NOMO-1 treated with dmso at 0.1 percent for 144 hours (cell line): ENCODE data around the gene METAP1.
"Not testable (repeated sequence)": the region's sequence is repeated elsewhere in the genome, so short reads cannot be mapped to it uniquely, and the experiment has no call there.

Experiments used
- DNase-seq: peaks from one replicate; lab custom pipeline; 2025; ENCODE audit not compliant: unreplicated experiment; lab: John Stamatoyannopoulos, UW

The METAP1 gene

DNA sequence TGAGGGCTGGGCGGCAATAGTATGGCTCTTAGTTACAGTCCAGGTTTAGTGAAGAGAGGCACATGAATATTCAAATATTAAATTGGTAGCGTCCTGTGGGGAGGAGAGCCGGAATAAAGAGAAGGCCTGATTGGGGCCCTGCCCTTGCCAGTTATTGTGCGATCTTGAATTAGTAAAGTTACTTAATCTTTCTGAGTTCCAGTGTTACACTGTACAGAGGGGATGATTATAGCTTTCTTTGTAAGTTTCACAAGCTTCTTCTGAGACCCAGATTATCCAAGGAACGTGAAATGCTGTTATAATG is 1.2 kb downstream of the METAP1 start:
- no peak for DNase-seq

DNA sequence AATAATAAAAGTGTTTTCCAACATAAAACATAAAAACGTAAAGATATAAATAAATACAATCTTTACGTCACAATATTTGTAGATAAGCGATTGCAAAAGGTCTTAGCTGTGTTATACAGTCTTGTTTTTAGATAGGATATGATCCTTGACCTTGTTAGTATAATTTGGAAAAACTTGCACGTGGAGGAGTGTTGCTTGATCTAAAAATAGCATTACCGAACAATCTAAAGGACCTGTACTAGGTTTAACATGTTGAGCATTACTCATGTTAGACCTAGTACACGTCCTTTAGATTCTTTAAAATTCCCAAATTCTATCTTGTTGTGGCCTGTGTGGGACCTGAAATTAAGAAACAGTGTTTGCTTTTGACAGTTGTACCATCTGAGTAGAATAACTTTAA is 1.6 kb downstream of the METAP1 start:
- no peak for DNase-seq

DNA sequence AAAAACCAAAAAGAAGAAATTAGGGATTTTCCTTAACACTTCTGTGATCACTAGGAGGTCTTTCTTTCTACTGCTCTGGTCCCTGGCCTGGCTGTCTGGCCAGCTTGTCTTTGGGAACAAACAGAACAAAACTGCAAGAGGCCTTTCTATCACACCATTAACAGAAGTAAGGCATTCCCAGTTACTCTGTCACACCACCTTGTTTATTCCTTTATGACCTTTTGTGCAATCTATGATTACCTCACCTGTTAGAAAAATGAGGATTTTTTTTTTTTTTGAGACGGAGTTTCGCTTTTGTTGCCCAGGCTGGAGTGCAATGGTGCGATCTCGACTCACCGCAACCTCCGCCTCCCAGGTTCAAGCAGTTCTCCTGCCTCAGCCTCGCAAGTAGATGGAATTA is 3.0 kb downstream of the METAP1 start:
- no peak for DNase-seq

DNA sequence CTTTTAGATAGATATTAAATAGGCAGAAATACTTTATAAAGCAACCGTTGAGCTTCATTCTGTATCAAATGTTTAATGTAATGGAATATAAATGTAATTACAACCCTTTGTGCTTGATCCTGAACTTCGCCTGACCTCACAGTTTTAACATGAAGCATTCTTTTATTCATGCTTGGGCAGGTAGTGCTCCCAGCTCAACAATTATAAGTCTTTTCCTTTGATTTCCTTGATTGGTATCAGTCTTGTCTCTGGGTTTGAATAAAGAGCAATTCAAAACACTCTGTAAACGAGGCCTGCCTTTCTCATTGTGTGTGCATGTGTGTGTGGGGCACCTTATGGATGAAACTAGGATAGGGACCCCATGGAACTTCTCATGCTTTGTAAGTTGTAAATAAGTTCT is 6.8 kb downstream of the METAP1 start:
- no peak for DNase-seq

DNA sequence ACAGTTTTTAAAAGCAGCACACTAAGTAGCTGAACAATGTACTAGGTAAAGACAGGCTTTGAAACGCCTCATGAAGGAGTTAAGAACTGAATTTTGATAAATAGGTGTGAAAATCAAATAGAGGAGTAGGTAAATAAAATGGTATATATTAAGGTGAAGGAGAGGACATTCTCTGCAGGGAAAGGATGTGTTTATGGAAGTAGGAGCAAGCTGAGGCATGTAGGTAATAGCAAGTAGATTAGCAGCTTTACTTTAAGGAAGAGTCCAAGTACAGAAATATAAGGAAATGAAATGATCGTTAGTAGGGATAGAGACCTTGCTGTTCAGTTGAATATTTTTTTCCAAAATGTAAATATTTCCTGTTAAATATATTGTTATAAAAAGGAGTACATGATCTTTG is 12.5 kb downstream of the METAP1 start:
- no peak for DNase-seq

DNA sequence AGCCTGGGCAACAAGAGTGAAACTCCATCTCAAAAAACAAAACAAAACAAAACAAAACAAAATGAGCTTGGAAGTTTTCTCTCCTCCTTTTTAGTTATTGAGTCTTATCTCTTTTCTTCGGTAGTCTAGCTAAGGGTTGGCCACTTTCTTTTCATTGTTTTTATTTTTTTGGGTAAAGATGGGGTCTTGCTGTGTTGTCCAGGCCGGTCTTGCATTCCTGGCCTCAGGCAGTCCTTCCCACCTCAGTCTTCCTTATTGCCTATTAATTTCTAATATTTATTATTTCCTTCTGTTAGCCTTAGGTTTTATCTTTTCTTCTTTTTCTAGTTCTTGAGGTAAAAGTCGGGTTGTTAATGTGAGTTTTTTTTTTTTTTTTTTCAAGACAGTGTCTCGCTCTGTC is 16.4 kb downstream of the METAP1 start:
- DNase-seq, result no peak

DNA sequence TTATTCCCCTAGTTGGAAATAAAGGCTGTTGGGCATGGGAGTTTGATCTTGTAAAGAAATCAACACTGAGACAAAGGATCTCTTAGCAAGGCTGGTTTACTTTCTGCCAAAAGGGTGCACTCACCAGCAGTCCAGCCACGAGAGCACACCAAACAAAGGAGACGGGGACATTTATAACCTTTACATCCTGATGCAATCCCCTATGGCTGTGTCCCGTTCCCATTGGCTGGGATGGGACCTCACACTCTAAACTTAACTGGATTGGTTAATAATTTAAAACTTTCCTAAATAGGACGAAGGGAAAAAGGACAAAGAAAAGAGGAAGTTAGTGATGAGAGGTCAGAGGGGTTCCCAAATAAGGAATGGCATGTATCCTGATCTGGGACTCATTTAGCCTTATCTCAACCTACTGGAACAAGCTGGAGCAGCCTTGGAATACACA is 17.9 kb downstream of the METAP1 start:
- DNase-seq, result no peak

DNA sequence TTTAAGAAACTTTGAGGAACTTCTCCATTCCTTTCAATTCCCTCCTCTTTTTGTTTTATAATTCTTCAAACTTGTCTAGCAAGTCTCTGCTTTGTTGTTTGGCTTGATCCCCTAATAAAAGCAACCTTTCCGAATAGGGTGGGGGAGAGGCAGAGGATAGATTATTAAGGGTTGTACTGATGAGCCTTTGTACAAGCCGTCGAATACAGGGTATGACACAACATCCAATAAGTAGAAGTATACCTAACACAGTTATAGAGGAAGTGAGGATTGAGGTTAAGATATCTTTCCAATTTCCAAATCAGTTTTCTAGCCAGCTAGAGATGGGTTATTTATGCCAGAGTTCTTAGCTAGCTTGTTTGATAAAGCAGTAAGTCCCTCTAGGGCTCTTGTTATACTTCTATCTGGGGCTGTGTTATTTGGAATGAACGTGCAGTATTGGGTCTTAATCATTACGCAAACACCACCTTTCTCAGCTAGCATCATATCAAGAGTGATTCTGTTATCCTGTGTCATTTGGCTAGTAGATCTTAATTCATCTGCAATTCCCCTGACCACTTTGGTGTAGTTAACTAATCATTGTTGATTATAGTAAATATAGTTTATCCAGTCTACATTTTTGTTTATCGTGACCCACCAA is 18.5 kb downstream of the METAP1 start:
- no peak for DNase-seq

DNA sequence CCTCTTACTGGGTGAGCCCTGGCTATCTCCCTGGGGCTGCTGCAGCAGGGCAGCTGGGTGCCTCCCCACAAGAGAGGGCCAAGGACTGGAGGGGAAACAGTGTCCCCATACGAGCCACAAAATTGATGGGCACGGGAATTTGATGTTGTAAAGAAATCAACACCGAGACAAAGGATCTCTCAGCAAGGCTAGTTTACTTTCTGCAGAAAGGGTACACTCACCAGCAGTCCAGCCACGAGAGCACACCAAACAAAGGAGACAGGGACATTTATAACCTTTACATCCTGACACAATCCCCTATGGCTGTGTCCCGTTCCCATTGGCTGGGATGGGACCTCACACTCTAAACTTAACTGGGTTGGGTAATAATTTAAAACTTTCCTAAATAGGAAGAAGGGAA is 25.9 kb downstream of the METAP1 start:
- no peak for DNase-seq

DNA sequence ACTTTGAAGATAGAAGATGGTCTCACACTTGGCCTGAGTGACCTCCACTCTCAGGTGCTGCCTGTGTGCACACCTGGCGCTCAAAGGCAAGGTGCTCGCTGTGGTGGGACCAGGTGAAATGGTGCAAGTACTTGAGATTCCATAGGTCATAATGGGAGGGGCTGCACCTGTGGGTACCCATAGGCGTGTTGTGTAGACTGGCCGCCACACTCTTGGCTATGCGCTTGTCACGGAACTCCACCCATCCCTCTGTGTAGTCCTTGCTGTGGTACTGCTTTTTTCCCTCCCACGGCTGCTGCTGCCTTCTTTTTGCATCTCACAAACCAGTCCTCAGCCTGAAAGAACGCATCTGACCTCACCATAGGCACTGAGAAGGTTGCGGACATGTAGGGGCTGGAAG is 27.0 kb downstream of the METAP1 start:
- DNase-seq, result no peak

DNA sequence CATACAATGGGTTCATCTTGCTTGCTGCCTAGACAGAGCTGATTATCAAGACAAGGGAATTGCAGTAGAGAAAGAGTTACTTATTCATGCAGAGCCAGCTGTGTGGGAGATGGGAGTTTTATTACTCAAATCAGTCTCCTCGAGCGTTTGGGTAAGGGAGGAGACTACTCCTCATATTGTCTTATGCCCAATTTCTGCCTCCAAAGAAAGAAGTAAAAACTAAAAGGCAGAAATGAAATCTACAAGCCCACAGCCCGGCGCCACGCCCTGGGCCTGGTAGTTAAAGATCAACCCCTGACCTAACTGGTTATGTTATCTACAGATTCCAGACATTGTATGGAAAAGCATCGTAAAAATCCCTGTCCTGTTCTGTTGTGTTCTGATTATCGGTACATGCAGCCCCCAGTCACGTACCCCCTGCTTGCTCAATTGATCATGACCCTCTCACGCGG is 28.3 kb downstream of the METAP1 start:
- not testable (repeated sequence) for DNase-seq

DNA sequence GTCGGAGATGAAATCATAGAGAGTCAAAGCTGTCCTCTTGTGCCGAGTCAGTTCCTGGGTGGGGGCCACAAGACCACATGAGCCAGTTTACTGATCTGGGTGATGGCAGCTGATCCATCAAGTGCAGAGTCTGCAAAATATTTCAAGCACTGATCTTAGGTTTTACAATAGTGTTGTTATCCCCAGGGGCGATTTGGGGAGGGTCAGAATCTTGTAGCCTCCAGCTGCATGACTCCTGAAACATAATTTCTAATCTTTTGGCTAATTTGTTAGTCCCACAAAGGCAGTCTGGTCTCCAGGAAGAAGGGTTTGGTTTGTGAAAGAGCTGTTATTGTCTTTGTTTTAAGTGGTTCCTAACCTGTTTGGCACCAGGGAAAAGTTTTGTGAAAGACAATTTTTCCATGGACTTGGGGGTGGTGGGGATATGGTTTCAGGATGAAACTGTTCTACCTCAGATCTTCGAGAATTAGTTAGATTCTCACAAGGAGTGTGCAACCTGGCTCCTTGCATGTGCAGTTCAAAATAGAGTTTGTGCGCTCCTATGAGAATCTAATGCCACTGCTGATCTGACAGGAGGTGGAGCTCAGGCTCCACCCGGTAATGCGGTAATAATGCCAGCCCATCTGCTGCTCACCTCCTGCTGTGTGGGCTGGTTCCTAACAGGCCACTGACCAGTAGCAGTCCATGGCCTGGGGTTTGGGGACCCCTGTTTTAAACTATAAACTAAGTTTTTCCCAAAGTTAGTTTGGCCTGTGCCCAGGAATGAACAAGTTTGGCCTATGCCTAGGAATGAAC is 29.2 kb downstream of the METAP1 start:
- DNase-seq, result no peak

DNA sequence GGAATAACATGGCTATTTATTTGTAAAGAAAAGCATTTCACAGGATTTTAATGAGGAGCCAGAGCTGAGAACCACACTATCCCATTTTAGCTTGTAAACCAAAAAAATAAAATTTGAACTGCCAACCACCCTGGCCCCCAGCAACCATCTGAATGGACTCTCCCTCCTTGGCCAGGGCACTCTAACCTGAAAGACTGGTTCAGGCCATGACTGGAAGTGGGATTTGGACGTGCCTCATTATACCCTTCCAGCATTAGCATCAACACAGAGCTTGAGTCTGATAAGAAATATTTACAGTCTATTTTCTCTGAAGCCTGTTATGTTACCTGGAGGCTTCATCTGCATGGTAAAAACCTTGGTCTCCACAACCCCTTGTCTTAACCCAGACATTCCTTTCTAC is 30.0 kb downstream of the METAP1 start:
- no peak for DNase-seq

DNA sequence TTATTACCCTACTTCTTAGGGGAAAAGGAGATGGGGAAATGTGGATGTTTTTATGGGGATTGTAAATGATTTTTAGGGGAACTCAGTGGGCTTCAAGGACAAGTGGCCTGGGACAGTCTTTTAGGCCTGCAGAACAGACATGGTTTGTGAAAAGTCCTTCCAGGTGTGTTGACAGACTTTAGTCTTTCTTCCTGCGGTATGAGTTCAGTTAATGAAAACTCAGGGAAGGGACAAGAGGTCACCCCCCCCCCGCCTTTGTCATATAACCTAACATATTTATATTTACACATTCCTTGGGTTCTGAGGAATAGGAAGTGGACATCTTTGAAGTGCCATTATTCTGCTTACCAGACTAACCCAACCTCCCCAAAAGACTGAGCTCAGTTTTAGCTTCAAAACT is 31.8 kb downstream of the METAP1 start:
- DNase-seq, result no peak

DNA sequence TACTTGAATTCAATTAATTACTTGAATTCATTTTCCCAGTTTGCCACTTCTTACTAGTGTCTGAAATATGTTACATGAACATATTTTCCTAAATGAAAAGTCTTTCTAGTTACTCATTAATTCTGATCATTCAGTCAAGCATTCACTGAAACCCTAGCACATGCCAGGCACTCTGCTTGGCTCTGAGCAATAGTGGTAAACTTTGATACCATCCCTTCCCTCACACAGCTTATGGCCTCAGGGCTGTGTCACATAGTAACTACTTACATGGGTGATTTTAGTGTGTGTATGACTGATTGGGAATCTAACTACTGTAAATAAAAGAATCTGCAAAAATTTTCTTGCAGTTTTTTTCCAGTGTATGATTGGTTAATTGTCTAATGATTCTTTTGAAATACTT is 32.7 kb downstream of the METAP1 start:
- no peak for DNase-seq

DNA sequence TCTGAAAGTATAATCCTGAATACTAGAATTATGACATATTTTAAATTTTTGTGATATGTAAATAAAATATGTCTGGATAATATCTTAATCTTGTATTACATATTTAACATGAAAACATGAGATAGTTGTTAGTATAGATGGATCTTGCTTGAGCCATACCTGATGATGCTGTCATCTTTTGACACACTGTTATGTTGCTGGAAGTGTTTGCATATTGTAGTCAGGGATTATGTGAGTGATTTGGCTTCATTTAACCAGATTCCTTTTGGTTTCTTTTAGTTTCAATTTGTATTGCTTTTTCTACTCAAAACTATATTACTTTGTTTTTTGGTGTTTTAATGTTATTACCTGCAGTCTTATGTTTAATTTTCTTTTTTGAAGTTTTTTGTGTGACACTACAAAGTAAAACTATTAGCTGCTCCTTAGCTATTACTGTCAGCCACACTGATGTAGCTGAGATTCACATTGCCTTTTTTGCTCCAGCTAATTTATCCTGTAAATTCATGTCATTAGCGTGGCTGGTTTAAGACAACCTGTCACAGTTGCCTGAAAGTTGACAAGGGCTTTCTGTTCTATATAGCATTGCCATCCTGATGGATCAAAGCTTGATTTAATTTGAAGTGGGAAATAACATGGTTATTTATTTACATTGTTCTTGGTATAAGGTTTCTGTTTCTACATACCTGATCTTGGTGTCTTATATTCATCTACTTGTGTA is 33.7 kb downstream of the METAP1 start:
- DNase-seq, result no peak

DNA sequence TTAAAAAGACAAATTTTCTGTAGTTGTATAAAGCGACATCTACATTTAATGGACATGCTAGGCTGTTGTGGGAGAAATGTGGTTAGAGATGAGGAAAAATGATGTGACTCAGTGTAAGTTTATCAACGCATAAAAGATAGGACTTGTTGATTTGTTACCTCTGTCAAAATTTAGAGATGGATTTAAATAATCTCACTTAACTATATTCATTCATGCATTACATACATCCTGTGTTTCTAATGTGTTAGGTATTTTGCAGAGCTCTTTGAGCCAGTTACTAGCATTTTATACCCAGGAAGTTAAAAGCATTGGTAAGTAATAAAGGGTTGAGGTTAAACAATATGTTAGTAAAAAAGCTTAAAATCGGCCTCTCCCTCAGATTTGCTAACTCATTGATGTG is 34.3 kb downstream of the METAP1 start:
- no peak for DNase-seq

DNA sequence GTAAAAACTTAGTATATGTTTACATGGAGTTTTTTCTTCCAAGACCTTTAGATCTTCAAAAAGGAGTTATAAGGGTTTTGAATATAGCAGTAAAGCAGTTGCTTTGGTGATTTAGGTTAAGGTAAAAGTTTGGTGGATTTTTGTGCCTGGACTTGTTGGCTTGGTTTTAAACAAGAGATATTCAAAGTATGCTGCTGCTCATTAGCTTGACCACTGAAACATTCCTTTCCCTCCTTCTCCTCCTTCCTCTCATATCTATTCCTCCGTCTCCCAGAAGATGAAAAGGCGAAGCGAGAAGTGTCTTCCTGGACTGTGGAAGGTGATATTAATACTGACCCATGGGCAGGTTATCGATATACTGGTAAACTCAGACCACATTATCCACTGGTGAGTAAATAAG is 38.4 kb downstream of the METAP1 start:
- no peak for DNase-seq

DNA sequence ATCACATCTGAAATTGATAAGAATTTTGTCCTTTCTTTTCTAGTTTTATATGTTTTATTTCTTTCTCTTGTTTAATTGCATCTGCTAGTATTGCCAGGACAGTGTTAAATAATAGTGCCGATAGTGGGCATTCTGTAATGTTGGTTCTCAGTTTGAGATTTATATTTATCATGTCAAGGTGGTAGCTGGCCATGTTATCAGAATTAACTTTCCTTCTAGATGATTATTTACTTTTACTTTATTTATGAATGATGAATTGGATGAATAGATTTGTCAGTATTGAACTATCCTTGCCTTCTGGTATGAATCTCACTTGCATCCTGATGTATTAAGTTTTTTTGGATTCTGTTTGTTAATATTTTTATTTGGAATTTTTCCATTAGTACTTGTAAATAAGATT is 42.7 kb downstream of the METAP1 start:
- no peak for DNase-seq

DNA sequence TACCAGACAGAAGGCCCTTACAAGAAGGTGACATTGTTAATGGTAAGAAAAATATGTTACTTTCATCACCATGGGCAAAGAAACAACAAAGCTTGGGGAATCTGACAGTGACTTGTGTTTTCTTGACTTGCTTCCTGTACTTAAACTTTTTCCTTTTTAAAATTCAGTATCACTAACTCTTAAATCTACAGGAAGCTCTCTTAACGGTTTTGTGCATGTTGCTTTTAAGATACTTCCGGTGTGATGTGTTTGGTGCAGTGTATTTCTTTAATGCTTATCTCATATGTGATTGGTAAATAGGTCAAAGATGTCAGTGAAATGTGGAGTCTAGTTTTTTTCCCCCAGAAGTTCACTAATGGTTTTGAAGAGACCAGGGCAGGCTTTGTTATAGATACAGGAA is 47.8 kb downstream of the METAP1 start:
- no peak for DNase-seq

DNA sequence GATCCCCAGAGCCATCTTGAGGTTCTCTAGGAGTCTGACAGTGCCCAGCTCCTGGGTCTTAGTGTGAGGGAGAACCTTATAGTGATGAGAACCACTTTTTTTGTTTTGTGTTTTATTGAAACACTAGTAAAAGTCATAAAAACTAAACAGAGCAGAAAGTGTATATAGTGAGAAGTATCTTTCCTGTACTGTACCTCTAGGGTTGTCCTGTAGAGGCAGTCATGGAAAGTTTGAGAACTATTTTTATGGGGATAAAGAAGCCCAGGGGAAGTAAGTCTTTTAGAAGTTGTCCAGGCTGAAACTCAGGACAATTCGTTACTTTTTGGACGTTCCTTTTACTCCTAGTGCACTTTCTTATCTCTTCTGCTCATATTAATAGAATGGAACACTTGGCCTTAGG is 52.2 kb downstream of the METAP1 start:
- no peak for DNase-seq

DNA sequence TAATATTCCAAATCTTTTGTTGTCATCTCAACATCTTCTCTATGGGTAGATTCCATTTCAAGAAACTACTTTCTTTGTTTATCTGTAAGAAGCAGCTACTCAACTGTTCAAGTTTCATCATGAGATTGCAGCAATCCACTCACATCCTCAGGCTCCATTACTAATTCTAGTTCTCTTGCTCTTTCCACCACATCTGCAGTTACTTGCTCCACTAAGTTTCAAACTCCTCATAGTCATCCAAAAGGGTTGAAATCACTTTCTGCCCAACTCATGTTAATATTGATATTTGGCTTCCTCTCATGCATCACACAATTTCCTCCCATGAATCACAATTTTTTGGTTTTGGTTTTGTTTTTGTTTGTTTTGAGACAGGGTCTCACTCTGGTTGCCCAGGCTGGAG is 57.4 kb downstream of the METAP1 start:
- no peak for DNase-seq
